Endothelial cell (in vitro differentiated cells): ENCODE measurements around the gene TP53RK. TPM values are rescaled to one million over a fixed set of nuclear protein-coding genes. Genes with fewer than 3 reads are reported as not detected.

Experiments used
- DNase-seq: peaks from one replicate; pipeline ENCODE4 v3.0.0; 2021; ENCODE audit warnings: low spot score
- H3K27ac Mint-ChIP-seq: one replicate; pipeline ENCODE4 v1.8.0; 2021; ENCODE audit warnings: mixed read lengths, inconsistent platforms; ENCODE audit not compliant: unreplicated experiment
- H3K27me3 Mint-ChIP-seq: one replicate; pipeline ENCODE4 v1.8.0; 2021; ENCODE audit warnings: mild to moderate bottlenecking, moderate library complexity, mixed read lengths, inconsistent platforms; ENCODE audit not compliant: unreplicated experiment
- H3K36me3 Mint-ChIP-seq: one replicate; pipeline ENCODE4 v1.8.0; 2021; ENCODE audit warnings: mild to moderate bottlenecking, low read depth, mixed read lengths, inconsistent platforms; ENCODE audit not compliant: unreplicated experiment
- H3K4me1 Mint-ChIP-seq: one replicate; pipeline ENCODE4 v1.8.0; 2021; ENCODE audit warnings: mild to moderate bottlenecking, mixed read lengths, inconsistent platforms; ENCODE audit not compliant: unreplicated experiment
- H3K4me3 Mint-ChIP-seq: one replicate; pipeline ENCODE4 v1.8.0; 2021; ENCODE audit warnings: mild to moderate bottlenecking, mixed read lengths, inconsistent platforms; ENCODE audit not compliant: unreplicated experiment
- H3K9me3 Mint-ChIP-seq: one replicate; pipeline ENCODE4 v1.8.0; 2021; ENCODE audit warnings: mixed read lengths, inconsistent platforms; ENCODE audit not compliant: unreplicated experiment
- total RNA-seq: library from RNA; stranded (reverse); fragmentation: NEBNext Ultra II Directional; extraction: Animal tissue kit (Norgen Biotek cat#: 25700); gene quantifications from one replicate; pipeline ENCODE4 v1.2.1, GENCODE V29; 2021; ENCODE audit not compliant: unreplicated experiment
- TF ChIP-seq, protein P1 (sequence below): fragments of 200-600 bp; sonication (generic); IDR thresholded peaks from one replicate; pipeline ENCODE4 v1.5.0; 2021; ENCODE audit warnings: antibody characterized with exemption; ENCODE audit not compliant: unreplicated experiment

TP53RK gene
- total RNA-seq, 1 donor from 2014 or later: 10.2 TPM

DNA sequence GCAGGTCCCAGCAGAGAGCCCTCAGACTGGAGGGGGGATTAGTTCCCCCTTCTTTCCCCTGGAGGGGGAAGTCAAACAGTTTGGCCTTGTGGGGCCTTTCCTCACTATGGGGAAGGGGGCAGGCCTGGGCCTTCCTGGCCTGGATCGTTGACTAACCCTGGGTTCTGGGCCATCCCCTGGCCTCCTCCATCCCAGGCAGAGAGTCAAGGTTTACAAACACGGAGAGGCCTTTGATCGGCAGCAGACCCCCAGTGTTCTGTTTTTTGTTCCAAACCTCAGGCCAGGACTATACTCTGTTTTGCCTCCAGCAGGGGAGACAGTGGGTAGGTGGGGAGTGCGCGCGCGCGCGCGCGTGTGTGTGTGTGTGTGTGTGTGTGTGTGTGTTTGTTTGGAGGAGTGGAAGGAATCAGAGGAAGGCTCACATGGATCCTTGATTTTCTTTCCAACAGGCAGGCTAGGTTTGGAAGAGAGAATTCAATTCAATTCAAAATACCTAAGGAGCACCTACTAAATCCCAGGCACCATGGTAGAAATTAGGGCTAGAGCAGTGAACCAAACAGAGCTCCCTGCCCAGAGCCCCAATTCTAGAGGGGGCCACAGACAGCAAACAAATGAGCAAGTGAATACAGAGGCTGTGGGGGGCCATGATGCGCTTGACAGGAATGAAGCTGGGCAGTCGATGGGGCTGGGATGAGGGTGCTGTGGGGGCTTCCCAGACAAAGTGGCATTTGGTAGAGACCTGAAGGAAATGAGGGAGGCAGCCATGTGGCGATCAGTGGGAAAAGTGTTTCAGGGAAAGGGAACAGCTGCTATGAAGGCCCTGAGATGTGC, 14.8 kb downstream of the TP53RK start:
- TF ChIP-seq, protein P1, sequence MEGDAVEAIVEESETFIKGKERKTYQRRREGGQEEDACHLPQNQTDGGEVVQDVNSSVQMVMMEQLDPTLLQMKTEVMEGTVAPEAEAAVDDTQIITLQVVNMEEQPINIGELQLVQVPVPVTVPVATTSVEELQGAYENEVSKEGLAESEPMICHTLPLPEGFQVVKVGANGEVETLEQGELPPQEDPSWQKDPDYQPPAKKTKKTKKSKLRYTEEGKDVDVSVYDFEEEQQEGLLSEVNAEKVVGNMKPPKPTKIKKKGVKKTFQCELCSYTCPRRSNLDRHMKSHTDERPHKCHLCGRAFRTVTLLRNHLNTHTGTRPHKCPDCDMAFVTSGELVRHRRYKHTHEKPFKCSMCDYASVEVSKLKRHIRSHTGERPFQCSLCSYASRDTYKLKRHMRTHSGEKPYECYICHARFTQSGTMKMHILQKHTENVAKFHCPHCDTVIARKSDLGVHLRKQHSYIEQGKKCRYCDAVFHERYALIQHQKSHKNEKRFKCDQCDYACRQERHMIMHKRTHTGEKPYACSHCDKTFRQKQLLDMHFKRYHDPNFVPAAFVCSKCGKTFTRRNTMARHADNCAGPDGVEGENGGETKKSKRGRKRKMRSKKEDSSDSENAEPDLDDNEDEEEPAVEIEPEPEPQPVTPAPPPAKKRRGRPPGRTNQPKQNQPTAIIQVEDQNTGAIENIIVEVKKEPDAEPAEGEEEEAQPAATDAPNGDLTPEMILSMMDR: no peak

DNA sequence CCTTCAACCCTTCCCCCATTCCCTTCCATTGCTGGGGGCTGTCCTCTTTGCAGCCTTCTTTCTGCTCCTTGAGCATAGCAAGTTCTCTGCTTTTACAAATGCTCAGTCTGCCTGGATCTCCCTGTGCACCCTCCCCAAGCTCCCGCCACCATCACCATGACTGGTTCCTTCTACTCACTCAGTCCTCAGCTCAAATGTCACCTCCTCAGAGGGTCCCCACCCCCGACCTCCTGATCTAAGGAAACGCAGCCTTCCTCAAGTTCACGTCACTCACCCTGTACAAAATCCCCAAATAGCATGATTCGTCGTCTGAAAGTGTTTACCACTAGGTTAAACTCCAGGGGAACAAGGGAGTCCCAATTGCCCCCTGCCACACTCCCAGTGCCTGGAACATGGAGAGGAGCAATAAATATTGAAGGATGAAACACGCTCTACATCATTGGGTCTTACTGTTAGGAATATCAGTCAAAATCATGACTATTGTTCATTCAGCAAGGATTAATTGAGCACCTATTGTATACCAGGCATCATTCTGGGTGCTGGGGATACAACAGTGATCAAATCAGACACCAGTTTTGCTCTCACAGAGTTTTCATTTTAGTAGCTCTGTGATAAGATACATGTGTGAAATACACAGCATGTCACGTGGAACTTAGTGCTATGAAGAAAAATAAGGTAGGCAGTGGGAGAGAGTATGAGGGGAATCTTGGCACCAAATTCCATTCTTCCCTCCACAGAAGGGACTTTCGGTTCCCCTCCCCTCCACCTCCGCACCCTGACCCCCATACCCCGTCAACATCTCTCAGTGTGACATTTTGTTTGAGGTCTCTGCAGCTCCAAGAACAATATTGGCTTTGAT, 15.6 kb downstream of the TP53RK start:
- Mint-ChIP-seq H3K4me1 (no peaks in the 10 kb centered on the region), H3K27me3 (peaks cover 1% of the 10 kb centered on the region), H3K36me3 (peaks cover 11% of the 10 kb centered on the region), H3K27ac (no peak overlapping the region), H3K4me3 (no peak overlapping the region), H3K9me3 (no peaks in the 10 kb centered on the region)
- TF ChIP-seq, protein P1: no peak
- no peak for DNase-seq

More for the DNA sequence above, 14.8 kb downstream of the TP53RK start:
- Mint-ChIP-seq H3K27me3 (peaks cover 1% of the 10 kb centered on the region), H3K4me3 (no peak overlapping the region), H3K27ac (no peak overlapping the region), H3K4me1 (no peaks in the 10 kb centered on the region), H3K9me3 (no peaks in the 10 kb centered on the region), H3K36me3 (peaks cover 11% of the 10 kb centered on the region)
- DNase-seq: no peak

DNA sequence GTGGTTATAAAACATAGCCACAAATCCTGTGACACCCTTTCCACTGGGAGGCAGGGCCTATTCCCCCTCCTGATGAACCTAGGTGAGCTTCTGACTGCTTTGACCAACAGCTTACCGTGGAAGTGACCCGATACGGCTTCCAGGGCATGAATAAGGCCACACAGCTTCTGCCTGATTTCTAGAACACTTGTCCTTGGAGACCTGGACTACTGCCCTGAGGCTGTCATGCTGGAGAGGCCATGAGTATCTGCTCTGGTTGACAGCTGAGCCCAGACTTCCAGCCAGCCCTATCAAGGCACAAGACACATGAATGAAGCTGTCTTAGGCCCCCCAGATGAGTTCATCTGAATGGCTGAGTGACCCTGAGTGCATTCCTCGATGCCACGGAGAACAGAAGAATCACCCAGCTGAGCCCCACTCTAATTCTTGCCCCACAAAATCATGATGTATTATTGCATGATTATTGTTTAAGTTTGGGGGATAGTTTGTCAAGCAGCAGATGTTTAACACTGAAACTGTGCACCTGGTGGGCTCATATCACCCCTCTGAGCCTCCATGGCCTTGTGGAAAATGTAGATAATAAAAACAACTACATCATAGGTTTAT, 16.6 kb downstream of the TP53RK start:
- no peak for DNase-seq
- H3K4me3 Mint-ChIP-seq: no peak overlapping the region
- TF ChIP-seq, protein P1: no peak
- peaks cover 1% of the 10 kb centered on the region for H3K27me3 Mint-ChIP-seq
- no peak overlapping the region for H3K27ac Mint-ChIP-seq
- no peaks in the 10 kb centered on the region for H3K9me3 Mint-ChIP-seq
- H3K4me1 Mint-ChIP-seq: no peaks in the 10 kb centered on the region
- H3K36me3 Mint-ChIP-seq: peaks cover 11% of the 10 kb centered on the region

DNA sequence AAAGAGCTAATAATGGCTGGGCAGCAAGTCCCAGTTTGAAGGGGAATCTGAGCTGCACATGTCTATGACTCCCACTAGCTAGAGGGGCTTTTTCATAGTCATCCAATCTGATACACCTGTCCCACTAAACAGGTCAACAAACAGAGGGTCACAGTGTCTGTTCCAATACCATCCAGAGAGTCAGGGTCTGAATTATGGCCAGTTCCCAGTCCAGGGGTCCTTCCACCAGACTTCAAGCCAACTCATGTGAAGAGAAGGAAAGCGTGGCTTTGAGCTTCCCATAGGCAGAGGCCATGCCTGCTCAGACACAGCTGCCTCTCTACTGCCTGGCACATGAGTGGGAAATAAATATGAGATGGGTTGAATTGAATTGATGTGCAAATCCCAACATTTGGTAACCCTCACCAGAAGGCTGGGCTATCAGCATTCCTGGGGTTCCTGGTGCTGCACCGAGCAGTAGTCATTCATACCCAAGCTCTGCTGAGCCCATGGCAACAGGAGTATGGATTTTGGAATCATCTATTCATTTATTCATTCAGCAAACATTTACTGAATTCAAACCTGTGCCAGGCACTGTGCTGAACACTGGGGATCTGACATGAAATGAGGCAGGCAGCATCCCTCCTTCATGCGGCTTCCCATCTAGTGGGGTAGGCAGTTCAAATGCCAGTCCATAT, 17.2 kb downstream of the TP53RK start:
- TF ChIP-seq, protein P1: no peak
- Mint-ChIP-seq H3K27me3 (peaks cover 1% of the 10 kb centered on the region), H3K27ac (no peak overlapping the region), H3K36me3 (peaks cover 11% of the 10 kb centered on the region), H3K4me1 (no peaks in the 10 kb centered on the region), H3K9me3 (no peaks in the 10 kb centered on the region), H3K4me3 (no peak overlapping the region)
- no peak for DNase-seq
